ENCODE measurements around the gene TRPV6.

Gene TRPV6

GRCh38 chr7:142885311-142886230, at the start of gene TRPV6:
Gene TRPV6, minus strand, starts transcription at chr7:142885745.
- H3K4me3 ChIP-seq (ENCODE audit: low read length): no peak within 1 kb of the TSS
- DNase-seq (ENCODE audit: low read depth): peak; percentile 16
- TF ChIP-seq CTCF (IDR thresholded peaks at IDR 0.05; ENCODE audit: insufficient read depth, low read depth, low read length, missing control alignments): no peak

- TF ChIP-seq CTCF (IDR thresholded peaks at IDR 0.05; ENCODE audit: insufficient read depth, low read depth, low read length, missing control alignments): no peak
- DNase-seq (ENCODE audit: low read depth): no peak
- H3K4me3 ChIP-seq (ENCODE audit: low read length): no peak overlapping the region
Observed at GRCh38 chr7:142934056-142934455, 48.5 kb upstream of the TRPV6 start.

GRCh38 chr7:142933624-142934023, 48.1 kb upstream of the TRPV6 start, which contains the start of gene TRPV5:
Gene TRPV5, minus strand, starts transcription at chr7:142933746. Its CDS starts 287 bp downstream, at chr7:142933459.
- H3K4me3 ChIP-seq (ENCODE audit: low read length): no peak within 1 kb of the TSS
- DNase-seq (ENCODE audit: low read depth): no peak
- TF ChIP-seq CTCF (IDR thresholded peaks at IDR 0.05; ENCODE audit: insufficient read depth, low read depth, low read length, missing control alignments): no peak

GRCh38 chr7:142933092-142933475, 47.5 kb upstream of the TRPV6 start:
- H3K4me3 ChIP-seq (ENCODE audit: low read length): no peak overlapping the region
- TF ChIP-seq CTCF (IDR thresholded peaks at IDR 0.05; ENCODE audit: insufficient read depth, low read depth, low read length, missing control alignments): no peak
- DNase-seq (ENCODE audit: low read depth): no peak

- no peak for DNase-seq (ENCODE audit: low read depth)
- TF ChIP-seq CTCF (IDR thresholded peaks at IDR 0.05; ENCODE audit: insufficient read depth, low read depth, low read length, missing control alignments): no peak
- no peak overlapping the region for H3K4me3 ChIP-seq (ENCODE audit: low read length)
Observed at GRCh38 chr7:142932386-142933091, 47.0 kb upstream of the TRPV6 start.

- TF ChIP-seq CTCF (IDR thresholded peaks at IDR 0.05; ENCODE audit: insufficient read depth, low read depth, low read length, missing control alignments): no peak
- DNase-seq (ENCODE audit: low read depth): no peak
- H3K4me3 ChIP-seq (ENCODE audit: low read length): no peak overlapping the region
Observed at GRCh38 chr7:142930126-142930730, 44.7 kb upstream of the TRPV6 start.
